Osteoblast (primary cell): ENCODE data around the gene RSPRY1. TPM values are rescaled to one million over a fixed set of nuclear protein-coding genes. Genes with fewer than 3 reads are reported as not detected.

Source experiments
- DNase-seq: peaks from one replicate; pipeline ENCODE4 v3.0.0; 2011; ENCODE audit warnings: low spot score, mixed read lengths; ENCODE audit not compliant: insufficient read length; ENCODE audit errors: missing footprints
- H2AFZ ChIP-seq: 2 replicates; pipeline ENCODE4 v1.6.0; 2011; ENCODE audit warnings: mild to moderate bottlenecking, low read length
- H3K27ac ChIP-seq: 2 replicates; pipeline ENCODE4 v1.5.1; 2011; ENCODE audit warnings: mild to moderate bottlenecking, low read depth, low read length, moderate library complexity
- H3K27me3 ChIP-seq: 2 replicates; pipeline ENCODE4 v1.6.0; 2012; ENCODE audit warnings: mild to moderate bottlenecking, control low read depth, inconsistent platforms, low read length, moderate library complexity; ENCODE audit not compliant: insufficient read depth
- H3K36me3 ChIP-seq: 2 replicates; pipeline ENCODE4 v1.5.1; 2011; ENCODE audit warnings: mild to moderate bottlenecking, low read length, control low read depth, moderate library complexity; ENCODE audit not compliant: insufficient read depth
- H3K4me1 ChIP-seq: 2 replicates; pipeline ENCODE4 v1.5.1; 2011; ENCODE audit warnings: mild to moderate bottlenecking, low read length, control low read depth, moderate library complexity; ENCODE audit not compliant: insufficient read depth
- H3K4me2 ChIP-seq: 2 replicates; pipeline ENCODE4 v1.6.0; 2011; ENCODE audit warnings: mild to moderate bottlenecking, low read length; ENCODE audit not compliant: insufficient read depth
- H3K4me3 ChIP-seq: fragments of 200-600 bp; sonication (generic); 3 replicates; pipeline ENCODE4 v1.5.1; 2012; ENCODE audit warnings: mild to moderate bottlenecking, low read length, inconsistent platforms; ENCODE audit not compliant: insufficient read depth
- H3K79me2 ChIP-seq: 2 replicates; pipeline ENCODE4 v1.6.0; 2012; ENCODE audit warnings: mild to moderate bottlenecking, low read length, control low read depth, inconsistent platforms; ENCODE audit not compliant: insufficient read depth
- H3K9me3 ChIP-seq: 2 replicates; pipeline ENCODE4 v1.5.1; 2011; ENCODE audit warnings: low read depth, low read length, control low read depth
- H4K20me1 ChIP-seq: 2 replicates; pipeline ENCODE4 v1.6.0; 2012; ENCODE audit warnings: mild to moderate bottlenecking, low read length, control low read depth; ENCODE audit not compliant: insufficient read depth
- total RNA-seq: library from RNA; depleted of rRNA; stranded (reverse); fragments of >200 nt; gene quantifications from 2 replicates; pipeline ENCODE4 v1.2.3, GENCODE V29; 2012
- TF ChIP-seq, protein P1 (sequence below): IDR thresholded peaks from 2 replicates; pipeline ENCODE4 v1.5.1; 2011; ENCODE audit warnings: mild to moderate bottlenecking, low read depth, low read length, moderate library complexity; ENCODE audit errors: extremely low read depth

RSPRY1 gene
- total RNA-seq, 1 donor, result 57.2 TPM

DNA sequence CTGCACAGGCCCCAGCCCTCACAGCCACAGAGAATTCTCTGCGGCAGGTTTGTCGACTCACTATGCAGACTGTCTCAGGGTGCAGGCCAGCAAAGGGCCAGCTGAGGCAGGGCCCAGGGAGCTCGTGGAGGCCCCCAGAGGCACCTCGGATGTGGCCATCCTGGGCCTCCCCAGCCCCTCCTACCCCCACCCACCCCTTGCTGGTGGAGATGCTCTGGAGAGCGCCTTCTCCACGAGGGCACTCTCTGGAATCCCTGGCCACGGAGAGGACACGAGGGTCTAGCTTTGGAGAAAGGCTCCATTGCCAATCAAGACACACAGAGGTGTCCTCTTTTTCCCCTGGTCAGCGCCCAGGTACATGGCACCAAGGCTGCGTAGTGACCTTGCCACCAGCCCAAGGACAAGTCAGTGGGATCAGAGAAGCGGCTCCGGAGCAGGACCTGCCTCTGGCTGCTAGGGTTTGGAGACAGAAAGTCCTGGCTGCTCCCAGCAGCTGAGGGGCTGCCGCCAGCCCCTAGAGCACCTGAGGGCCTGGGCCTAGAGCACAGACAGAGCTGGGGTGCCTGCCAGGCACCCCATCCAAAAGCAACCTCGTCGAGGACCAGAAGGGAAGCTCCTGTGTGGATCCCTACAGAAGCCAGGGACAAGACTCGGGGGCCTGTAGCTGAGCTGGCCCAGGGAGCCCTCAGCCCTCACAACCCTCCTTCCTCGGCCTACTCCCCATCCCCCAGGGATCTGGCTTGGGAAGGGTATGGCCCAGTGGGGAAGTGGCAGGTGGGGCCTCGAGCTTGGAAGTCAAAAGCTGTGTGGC is 77.6 kb downstream of the RSPRY1 start:
- H3K27me3 ChIP-seq, result peaks cover 3% of the 10 kb centered on the region
- H3K9me3 ChIP-seq, result no peaks in the 10 kb centered on the region
- no peaks in the 10 kb centered on the region for H3K79me2 ChIP-seq
- no peak overlapping the region for H3K4me3 ChIP-seq
- H4K20me1 ChIP-seq, result no peaks in the 10 kb centered on the region
- H3K27ac ChIP-seq, result no peak overlapping the region
- no peak overlapping the region for H3K4me2 ChIP-seq
- peaks cover 4% of the 10 kb centered on the region for H3K4me1 ChIP-seq
- TF ChIP-seq, protein P1, sequence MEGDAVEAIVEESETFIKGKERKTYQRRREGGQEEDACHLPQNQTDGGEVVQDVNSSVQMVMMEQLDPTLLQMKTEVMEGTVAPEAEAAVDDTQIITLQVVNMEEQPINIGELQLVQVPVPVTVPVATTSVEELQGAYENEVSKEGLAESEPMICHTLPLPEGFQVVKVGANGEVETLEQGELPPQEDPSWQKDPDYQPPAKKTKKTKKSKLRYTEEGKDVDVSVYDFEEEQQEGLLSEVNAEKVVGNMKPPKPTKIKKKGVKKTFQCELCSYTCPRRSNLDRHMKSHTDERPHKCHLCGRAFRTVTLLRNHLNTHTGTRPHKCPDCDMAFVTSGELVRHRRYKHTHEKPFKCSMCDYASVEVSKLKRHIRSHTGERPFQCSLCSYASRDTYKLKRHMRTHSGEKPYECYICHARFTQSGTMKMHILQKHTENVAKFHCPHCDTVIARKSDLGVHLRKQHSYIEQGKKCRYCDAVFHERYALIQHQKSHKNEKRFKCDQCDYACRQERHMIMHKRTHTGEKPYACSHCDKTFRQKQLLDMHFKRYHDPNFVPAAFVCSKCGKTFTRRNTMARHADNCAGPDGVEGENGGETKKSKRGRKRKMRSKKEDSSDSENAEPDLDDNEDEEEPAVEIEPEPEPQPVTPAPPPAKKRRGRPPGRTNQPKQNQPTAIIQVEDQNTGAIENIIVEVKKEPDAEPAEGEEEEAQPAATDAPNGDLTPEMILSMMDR, result no peak
- H2AFZ ChIP-seq, result no peak overlapping the region
- peak; percentile 43 for DNase-seq
- H3K36me3 ChIP-seq, result no peaks in the 10 kb centered on the region

DNA sequence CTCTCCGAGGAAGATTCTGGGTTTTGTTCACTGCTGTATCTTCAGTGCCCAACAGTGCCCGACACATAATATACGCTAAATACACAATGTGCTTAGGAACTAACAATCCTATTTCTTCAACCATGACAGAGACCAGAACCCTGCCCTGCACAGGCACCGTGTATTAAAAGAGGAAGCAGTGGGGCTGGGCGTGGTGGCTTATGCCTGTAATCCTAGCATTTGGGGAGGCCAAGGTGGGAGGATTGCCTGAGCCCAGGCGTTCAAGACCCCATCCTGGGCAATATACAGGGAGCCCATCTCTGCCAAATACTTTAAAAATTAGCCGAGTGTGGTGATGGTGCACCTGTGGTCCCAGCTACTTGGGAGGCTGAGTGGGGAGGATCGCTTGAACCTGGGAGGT is 78.3 kb downstream of the RSPRY1 start:
- Histone ChIP-seq H4K20me1 (no peaks in the 10 kb centered on the region), H3K27me3 (peaks cover 3% of the 10 kb centered on the region), H3K4me3 (no peak overlapping the region), H3K36me3 (no peaks in the 10 kb centered on the region), H3K79me2 (no peaks in the 10 kb centered on the region), H3K4me2 (no peak overlapping the region), H3K4me1 (peaks cover 4% of the 10 kb centered on the region), H2AFZ (no peak overlapping the region), H3K9me3 (no peaks in the 10 kb centered on the region), H3K27ac (no peak overlapping the region)
- no peak for DNase-seq
- TF ChIP-seq, protein P1, result no peak

DNA sequence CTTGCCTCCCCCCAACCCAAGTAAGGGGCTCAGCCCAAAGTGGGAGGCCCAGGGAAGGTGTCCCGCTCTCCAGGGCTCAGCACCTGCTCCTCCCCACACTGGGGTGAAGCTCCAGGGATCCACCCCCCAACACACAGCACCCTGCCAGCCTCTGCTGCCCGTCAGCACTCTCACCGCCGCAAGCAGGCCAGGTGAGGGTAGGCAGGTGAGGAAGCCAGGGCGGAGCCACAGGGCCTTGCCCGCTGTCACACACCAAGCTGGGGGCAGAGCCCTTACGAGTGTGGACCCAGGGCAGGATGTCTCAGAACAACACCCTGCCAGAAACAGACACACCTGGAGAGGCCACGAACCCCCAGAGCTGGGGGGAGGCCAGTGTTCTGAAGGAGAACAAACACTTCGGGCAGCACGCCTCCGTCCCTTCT is 78.8 kb downstream of the RSPRY1 start:
- peaks cover 3% of the 10 kb centered on the region for H3K27me3 ChIP-seq
- H3K27ac ChIP-seq, result no peak overlapping the region
- H3K4me3 ChIP-seq, result no peak overlapping the region
- H2AFZ ChIP-seq, result no peak overlapping the region
- TF ChIP-seq, protein P1, result no peak
- H4K20me1 ChIP-seq, result no peaks in the 10 kb centered on the region
- no peak overlapping the region for H3K4me2 ChIP-seq
- no peaks in the 10 kb centered on the region for H3K36me3 ChIP-seq
- peak; percentile 31 for DNase-seq
- H3K4me1 ChIP-seq, result peaks cover 4% of the 10 kb centered on the region
- H3K79me2 ChIP-seq, result no peaks in the 10 kb centered on the region
- H3K9me3 ChIP-seq, result no peaks in the 10 kb centered on the region

DNA sequence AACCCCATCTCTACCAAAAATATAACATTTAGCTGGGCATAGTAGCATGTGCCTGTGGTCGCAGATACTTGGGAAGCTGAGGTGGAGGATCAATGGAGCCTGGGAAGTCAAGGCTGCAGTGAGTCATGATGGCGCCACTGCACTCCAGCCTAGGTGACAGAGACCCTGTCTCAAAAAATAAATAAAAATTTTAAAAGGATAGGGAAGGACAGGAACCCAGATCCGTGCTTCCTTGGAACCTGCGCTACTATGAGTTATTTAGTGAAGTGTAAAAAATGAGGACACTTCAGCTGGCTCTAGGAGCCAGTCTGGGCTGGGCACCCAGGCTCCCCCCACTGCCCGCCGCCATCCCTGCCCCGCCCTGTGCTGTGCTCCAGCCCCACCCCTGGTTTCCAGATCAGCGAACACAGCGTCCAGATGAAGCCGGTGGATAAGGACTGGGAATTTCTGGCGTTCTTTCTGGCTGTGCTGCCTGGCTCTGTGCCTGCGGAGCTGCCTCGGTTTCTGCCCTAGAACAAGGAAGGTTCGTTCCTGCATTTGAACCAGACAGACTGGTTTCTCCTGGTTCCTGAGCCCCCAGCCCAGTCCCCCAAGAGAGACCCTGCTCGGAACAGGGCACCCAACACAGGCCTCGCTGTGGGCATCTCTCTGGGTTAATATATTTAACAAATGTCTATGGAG is 79.9 kb downstream of the RSPRY1 start:
- Histone ChIP-seq H3K4me1 (no peaks in the 10 kb centered on the region), H3K4me2 (no peak overlapping the region), H3K36me3 (no peaks in the 10 kb centered on the region), H3K4me3 (no peak overlapping the region), H4K20me1 (no peaks in the 10 kb centered on the region), H2AFZ (no peak overlapping the region), H3K27ac (no peak overlapping the region), H3K9me3 (no peaks in the 10 kb centered on the region), H3K79me2 (no peaks in the 10 kb centered on the region), H3K27me3 (peaks cover 3% of the 10 kb centered on the region)
- peak; percentile 19 for DNase-seq
- TF ChIP-seq, protein P1, result no peak
